Transverse colon (tissue), 4 donors: Measurements from ENCODE around the gene DAB2. TPM values are rescaled to one million over a fixed set of nuclear protein-coding genes. Genes with fewer than 3 reads are reported as not detected.
"Not testable (repeated sequence)": the region's sequence is repeated elsewhere in the genome, so short reads cannot be mapped to it uniquely, and the experiment has no call there.

Experiments
- DNase-seq: peaks from one replicate; pipeline ENCODE4 v3.0.0-alpha.2; 2019
- H3K27ac ChIP-seq, 4 donors: fragments of 200-600 bp; sonication (generic); 2 replicates each; pipeline ENCODE4 v1.5.1; 2016 to 2018; ENCODE audit warnings: inconsistent platforms in 4 of 4
- H3K27me3 ChIP-seq: fragments of 200-600 bp; sonication (generic); 2 replicates; pipeline ENCODE4 v1.5.1; 2017; ENCODE audit warnings: inconsistent platforms
- H3K36me3 ChIP-seq, 4 donors: fragments of 200-600 bp; sonication (generic); 2 replicates each; pipeline ENCODE4 v1.5.1; 2017 to 2019; ENCODE audit warnings: inconsistent platforms in 4 of 4
- H3K4me1 ChIP-seq, 4 donors: fragments of 200-600 bp; sonication (generic); 2 replicates each; pipeline ENCODE4 v1.5.1; 2017 to 2020; ENCODE audit warnings: inconsistent platforms in 4 of 4
- H3K4me3 ChIP-seq, 4 donors: fragments of 200-600 bp; sonication (generic); 1 replicate in 1 of 4; 2 replicates in 3 of 4; pipeline versions ENCODE4 v1.5.1 to v1.6.1; 2017 to 2019; ENCODE audit warnings: inconsistent platforms in 4 of 4
- H3K9me3 ChIP-seq, 2 donors: fragments of 200-600 bp; sonication (generic); 2 replicates each; pipeline ENCODE4 v1.5.1; 2017 to 2019; ENCODE audit warnings: inconsistent platforms in 2 of 2
- EP300 ChIP-seq: sonication (generic); formaldehyde crosslinking; IDR thresholded peaks from one replicate; pipeline ENCODE4 v1.6.1; 2017; ENCODE audit warnings: antibody characterized with exemption, low read depth
- POLR2A ChIP-seq: fragments of 450-650 bp; IDR thresholded peaks from one replicate; pipeline ENCODE4 v1.6.1; 2016; ENCODE audit warnings: antibody characterized with exemption, mild to moderate bottlenecking, moderate library complexity
- POLR2AphosphoS5 ChIP-seq, 3 donors: sonication (generic); formaldehyde crosslinking; IDR thresholded peaks; one replicate each; pipeline ENCODE4 v1.6.1; 2016; ENCODE audit warnings: antibody characterized with exemption in 3 of 3
- WGBS, 2 donors: methylation state at CpG; one replicate each; pipeline ENCODE4 v1.1.5; 2018; ENCODE audit warnings: low coverage in 1 of 2; 5-methylcytosine and 5-hydroxymethylcytosine counted together
- in situ Hi-C, 4 donors: fragments of 200-750 bp; cut with MboI; loops; one replicate each; pipeline versions ENCODE4 v1.15.0 to v1.15.1; 2017; ENCODE audit warnings: low sequenced_read_pairs in 3 of 4, low pct_ligation_motif_present in 1 of 4, low pct_unique_long_range_greater_than_20kb in 1 of 4
- intact Hi-C: fragments of 100-400 bp; cut with DNase I; formaldehyde crosslinking; loops from one replicate; pipeline ENCODE4 v1.15.1; 2023; ENCODE audit warnings: low total_unique reads
- total RNA-seq, 4 donors: library from RNA; depleted of rRNA; stranded (reverse); fragments of >200 nt; gene quantifications; one replicate each; pipeline ENCODE4 v1.1.0, GENCODE V29; 2016
- TF ChIP-seq, protein P1 (sequence below), 5 experiments: fragments of 200-600 bp in 3 of 5; fragments of 450-650 bp in 2 of 5; sonication (generic) in 3 of 5; IDR thresholded peaks; 1 replicate in 2 of 5; 2 replicates in 3 of 5; pipeline ENCODE4 v1.5.1; 2016 to 2017; ENCODE audit warnings: antibody characterized with exemption in 5 of 5, inconsistent platforms in 3 of 5, mild to moderate bottlenecking in 2 of 5, moderate library complexity in 1 of 5

DAB2 gene
- total RNA-seq, 4 donors from 2014 or later, result 34.4 to 143 (median 53.1) TPM

- H3K27ac ChIP-seq, result no peak overlapping the region
- peaks cover 4 to 42% (median 21%) of the 10 kb centered on the region in 4 donors for H3K4me1 ChIP-seq
- H3K4me3 ChIP-seq, result no peak overlapping the region
- no peaks in the 10 kb centered on the region for H3K36me3 ChIP-seq
- 51 to 61% methylated on average over 5 of the region's 5 CpGs for WGBS, 2 donors
- TF ChIP-seq POLR2A (no peak), POLR2AphosphoS5 (IDR thresholded peaks at IDR 0.05) (no peak), EP300 (no peak)
- TF ChIP-seq, protein P1, sequence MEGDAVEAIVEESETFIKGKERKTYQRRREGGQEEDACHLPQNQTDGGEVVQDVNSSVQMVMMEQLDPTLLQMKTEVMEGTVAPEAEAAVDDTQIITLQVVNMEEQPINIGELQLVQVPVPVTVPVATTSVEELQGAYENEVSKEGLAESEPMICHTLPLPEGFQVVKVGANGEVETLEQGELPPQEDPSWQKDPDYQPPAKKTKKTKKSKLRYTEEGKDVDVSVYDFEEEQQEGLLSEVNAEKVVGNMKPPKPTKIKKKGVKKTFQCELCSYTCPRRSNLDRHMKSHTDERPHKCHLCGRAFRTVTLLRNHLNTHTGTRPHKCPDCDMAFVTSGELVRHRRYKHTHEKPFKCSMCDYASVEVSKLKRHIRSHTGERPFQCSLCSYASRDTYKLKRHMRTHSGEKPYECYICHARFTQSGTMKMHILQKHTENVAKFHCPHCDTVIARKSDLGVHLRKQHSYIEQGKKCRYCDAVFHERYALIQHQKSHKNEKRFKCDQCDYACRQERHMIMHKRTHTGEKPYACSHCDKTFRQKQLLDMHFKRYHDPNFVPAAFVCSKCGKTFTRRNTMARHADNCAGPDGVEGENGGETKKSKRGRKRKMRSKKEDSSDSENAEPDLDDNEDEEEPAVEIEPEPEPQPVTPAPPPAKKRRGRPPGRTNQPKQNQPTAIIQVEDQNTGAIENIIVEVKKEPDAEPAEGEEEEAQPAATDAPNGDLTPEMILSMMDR (IDR thresholded peaks at IDR 0.05), result no peak
- DNase-seq, result no peak
- H3K27me3 ChIP-seq, result no peaks in the 10 kb centered on the region
- no peaks in the 10 kb centered on the region for H3K9me3 ChIP-seq
- intact Hi-C loops, result no loop called here
- in situ Hi-C loops, result no loop called here
Observed at GRCh38 chr5:39405083-39405843, 19.5 kb downstream of the DAB2 start.

DNA sequence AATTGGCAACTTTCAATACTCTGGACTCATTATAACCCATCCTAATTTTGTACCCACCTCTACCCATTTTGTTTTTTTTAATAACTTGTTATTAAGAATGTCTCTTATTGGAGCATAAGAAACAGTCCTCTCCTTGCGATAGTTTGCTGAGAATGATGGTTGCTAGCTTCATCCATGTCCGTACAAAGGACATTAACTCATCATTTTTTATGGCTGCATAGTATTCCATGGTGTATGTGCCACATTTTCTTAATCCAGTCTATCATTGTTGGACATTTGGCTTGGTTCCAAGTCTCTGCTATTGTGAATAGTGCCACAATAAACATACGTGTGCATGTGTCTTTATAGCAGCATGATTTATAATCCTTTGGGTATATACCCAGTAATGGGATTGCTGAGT is 21.0 kb downstream of the DAB2 start:
- H3K4me1 ChIP-seq, result peaks cover 4 to 49% (median 32%) of the 10 kb centered on the region in 4 donors
- H3K27ac ChIP-seq, H3K36me3 ChIP-seq, intact Hi-C loops, H3K9me3 ChIP-seq, H3K27me3 ChIP-seq, in situ Hi-C loops, H3K4me3 ChIP-seq, DNase-seq: not testable (repeated sequence)
- WGBS, 2 donors, result 79 to 81% methylated on average over 3 of the region's 3 CpGs

- in situ Hi-C loops, result not testable (repeated sequence)
- H3K4me1 ChIP-seq, result peaks cover 4 to 40% (median 29%) of the 10 kb centered on the region in 4 donors
Observed at GRCh38 chr5:39402140-39402539, 22.6 kb downstream of the DAB2 start.

DNA sequence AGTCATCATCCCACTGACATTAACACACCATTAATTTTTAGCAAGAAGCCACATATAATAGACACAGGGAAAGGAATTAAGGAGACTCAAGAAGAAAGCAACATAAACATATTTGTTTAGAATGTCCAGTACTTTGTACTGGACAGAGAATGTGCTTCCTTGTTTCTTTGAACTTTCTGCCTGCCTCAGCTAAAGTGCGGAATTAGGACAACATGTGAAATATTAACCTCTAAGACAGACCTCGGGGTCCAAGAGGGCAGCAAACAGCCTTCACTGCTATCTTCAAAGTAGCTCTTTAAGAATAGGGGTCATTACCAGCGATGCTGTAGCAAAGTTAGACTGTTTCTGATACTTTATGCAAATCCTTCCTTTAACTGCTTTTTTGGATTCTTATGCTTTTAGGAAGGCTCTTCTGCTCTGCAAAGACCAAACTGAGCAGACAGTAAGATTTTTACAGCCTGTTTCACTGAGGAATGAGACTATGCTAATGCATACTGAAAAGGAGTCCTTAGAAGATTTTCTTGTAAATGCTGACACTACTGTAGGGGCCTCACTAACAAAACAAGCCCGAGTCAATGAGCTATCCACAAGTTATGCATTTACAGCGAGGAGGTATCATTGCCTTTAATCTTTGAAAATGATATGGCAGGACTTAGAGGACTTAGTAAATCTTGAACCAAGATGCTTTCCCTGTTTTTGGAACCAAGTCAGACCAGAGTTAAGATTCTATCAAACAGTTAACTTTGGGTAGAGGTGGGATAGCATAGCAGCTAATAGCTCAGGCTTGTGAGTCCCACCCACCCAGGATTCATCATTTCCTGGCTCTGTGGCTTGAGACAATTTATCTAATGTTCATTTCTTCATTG is 23.8 kb downstream of the DAB2 start:
- Histone ChIP-seq H3K36me3 (no peaks in the 10 kb centered on the region), H3K27ac (peak overlapping the region; percentile 66 to 75 (median 68)), H3K4me1 (peaks cover 4 to 40% (median 29%) of the 10 kb centered on the region in 4 donors), H3K4me3 (no peak overlapping the region), H3K9me3 (no peaks in the 10 kb centered on the region), H3K27me3 (no peaks in the 10 kb centered on the region)
- TF ChIP-seq POLR2AphosphoS5 (IDR thresholded peaks at IDR 0.05) (no peak), POLR2A (no peak), EP300 (no peak)
- TF ChIP-seq, protein P1 (IDR thresholded peaks at IDR 0.05), result no peak
- 35 to 53% methylated on average over 3 to 5 of the region's 5 CpGs for WGBS, 2 donors
- in situ Hi-C loops (no loop called here), intact Hi-C loops (no loop called here)
- no peak for DNase-seq

More at GRCh38 chr5:39402140-39402539, 22.6 kb downstream of the DAB2 start:
- peak overlapping the region in 3 of 4 donors; percentile 49 to 67 (median 66) for H3K27ac ChIP-seq
- DNase-seq, H3K36me3 ChIP-seq, H3K4me3 ChIP-seq, H3K27me3 ChIP-seq, intact Hi-C loops, H3K9me3 ChIP-seq: not testable (repeated sequence)
